GM21528 (cell line): Measurements from ENCODE around the gene MISP.

Experiments
- ATAC-seq: cut with Tn5 transposase; IDR thresholded peaks from one replicate; pipeline ENCODE4 v1.9.1; 2021; ENCODE audit warnings: mild to moderate bottlenecking, moderate library complexity; ENCODE audit not compliant: unreplicated experiment, low FRiP score

The MISP gene

GRCh38 chr19:806815-807421, 56.0 kb downstream of the MISP start:
- no peak for ATAC-seq

GRCh38 chr19:807627-808422, 56.9 kb downstream of the MISP start:
- ATAC-seq = no peak

GRCh38 chr19:808423-808775, 57.5 kb downstream of the MISP start:
- ATAC-seq = no peak

- ATAC-seq = no peak
These were observed 59.4 kb downstream of the MISP start for GRCh38 chr19:810077-810855.

- no peak for ATAC-seq
These were observed 60.1 kb downstream of the MISP start for GRCh38 chr19:810883-811489.

GRCh38 chr19:811506-812048, 60.7 kb downstream of the MISP start:
- ATAC-seq = no peak

- ATAC-seq = no peak
These were observed 61.3 kb downstream of the MISP start for GRCh38 chr19:812049-812746.

GRCh38 chr19:812747-813218, 61.9 kb downstream of the MISP start:
- no peak for ATAC-seq

- ATAC-seq = no peak
These were observed 62.6 kb downstream of the MISP start for GRCh38 chr19:813219-814151.
